Measurements from ENCODE around the gene OPN3. TPM values are rescaled to one million over a fixed set of nuclear protein-coding genes. Genes with fewer than 3 reads are reported as not detected.

Gene OPN3
- total RNA-seq, 1 donor from 2014 or later: 32.1 TPM

DNA sequence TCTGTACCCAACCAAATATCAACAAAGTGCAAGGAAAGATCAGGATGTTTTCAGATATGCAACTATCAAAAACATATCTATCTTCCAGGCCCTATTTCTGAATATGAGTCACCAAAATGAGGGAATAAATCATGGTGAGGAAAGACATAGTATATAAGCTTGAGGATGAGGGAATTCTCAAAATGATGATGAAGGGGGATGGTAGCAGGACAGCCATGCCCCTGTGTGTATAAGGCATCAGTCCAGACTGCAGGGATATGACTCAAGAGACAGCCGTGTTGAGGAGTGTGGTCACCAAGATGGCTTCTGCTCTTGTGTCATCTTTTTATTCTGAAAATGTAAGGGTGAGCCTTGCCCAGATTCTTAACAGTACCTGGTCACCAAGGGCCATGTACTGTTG, 7.5 kb upstream of the OPN3 start:
- TF ChIP-seq, protein P1, sequence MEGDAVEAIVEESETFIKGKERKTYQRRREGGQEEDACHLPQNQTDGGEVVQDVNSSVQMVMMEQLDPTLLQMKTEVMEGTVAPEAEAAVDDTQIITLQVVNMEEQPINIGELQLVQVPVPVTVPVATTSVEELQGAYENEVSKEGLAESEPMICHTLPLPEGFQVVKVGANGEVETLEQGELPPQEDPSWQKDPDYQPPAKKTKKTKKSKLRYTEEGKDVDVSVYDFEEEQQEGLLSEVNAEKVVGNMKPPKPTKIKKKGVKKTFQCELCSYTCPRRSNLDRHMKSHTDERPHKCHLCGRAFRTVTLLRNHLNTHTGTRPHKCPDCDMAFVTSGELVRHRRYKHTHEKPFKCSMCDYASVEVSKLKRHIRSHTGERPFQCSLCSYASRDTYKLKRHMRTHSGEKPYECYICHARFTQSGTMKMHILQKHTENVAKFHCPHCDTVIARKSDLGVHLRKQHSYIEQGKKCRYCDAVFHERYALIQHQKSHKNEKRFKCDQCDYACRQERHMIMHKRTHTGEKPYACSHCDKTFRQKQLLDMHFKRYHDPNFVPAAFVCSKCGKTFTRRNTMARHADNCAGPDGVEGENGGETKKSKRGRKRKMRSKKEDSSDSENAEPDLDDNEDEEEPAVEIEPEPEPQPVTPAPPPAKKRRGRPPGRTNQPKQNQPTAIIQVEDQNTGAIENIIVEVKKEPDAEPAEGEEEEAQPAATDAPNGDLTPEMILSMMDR (IDR thresholded peaks at IDR 0.05): no peak
- ATAC-seq (ENCODE audit: low read depth) (no peak), DNase-seq (no peak)
- Mint-ChIP-seq H3K36me3 (ENCODE audit: low read depth) (no peaks in the 10 kb centered on the region), H3K27ac (no peak overlapping the region), H3K4me1 (peaks cover 3% of the 10 kb centered on the region), H3K9me3 (peaks cover 3% of the 10 kb centered on the region), H3K4me3 (no peak overlapping the region), H3K27me3 (no peaks in the 10 kb centered on the region)
- intact Hi-C loops (cut with micrococcal nuclease): no loop called here
- CTCF ChIA-PET: no interaction called here
- POLR2A ChIA-PET: no interaction called here

GRCh38 chr1:241646201-241646600, 6.0 kb upstream of the OPN3 start:
- H3K27ac Mint-ChIP-seq: no peak overlapping the region

GRCh38 chr1:241645199-241645598, 5.0 kb upstream of the OPN3 start:
- Mint-ChIP-seq H3K36me3 (ENCODE audit: low read depth) (no peaks in the 10 kb centered on the region), H3K9me3 (peaks cover 3% of the 10 kb centered on the region), H3K27ac (no peak overlapping the region), H3K27me3 (no peaks in the 10 kb centered on the region), H3K4me1 (peaks cover 15% of the 10 kb centered on the region), H3K4me3 (no peak overlapping the region)
- TF ChIP-seq, protein P1 (IDR thresholded peaks at IDR 0.05): no peak
- ATAC-seq (ENCODE audit: low read depth) (no peak), DNase-seq (no peak)
- ChIA-PET CTCF (interaction anchor here (1.1 kb wide), 1 partner anchor 18 kb away, joined by 3 read pairs; no protein-coding TSS in a partner anchor), POLR2A (no interaction called here)
- intact Hi-C loops (cut with micrococcal nuclease): no loop called here

More at GRCh38 chr1:241646201-241646600, 6.0 kb upstream of the OPN3 start:
- CTCF ChIA-PET: interaction anchor here (1.1 kb wide), 1 partner anchor 19 kb away, joined by 3 read pairs; no protein-coding TSS in a partner anchor
- Mint-ChIP-seq H3K4me1 (peaks cover 6% of the 10 kb centered on the region), H3K9me3 (peaks cover 3% of the 10 kb centered on the region), H3K36me3 (ENCODE audit: low read depth) (no peaks in the 10 kb centered on the region), H3K27me3 (no peaks in the 10 kb centered on the region), H3K4me3 (no peak overlapping the region)
- POLR2A ChIA-PET: no interaction called here
- DNase-seq: no peak
- ATAC-seq (ENCODE audit: low read depth): no peak
- TF ChIP-seq, protein P1 (IDR thresholded peaks at IDR 0.05): no peak
- intact Hi-C loops (cut with micrococcal nuclease): no loop called here

DNA sequence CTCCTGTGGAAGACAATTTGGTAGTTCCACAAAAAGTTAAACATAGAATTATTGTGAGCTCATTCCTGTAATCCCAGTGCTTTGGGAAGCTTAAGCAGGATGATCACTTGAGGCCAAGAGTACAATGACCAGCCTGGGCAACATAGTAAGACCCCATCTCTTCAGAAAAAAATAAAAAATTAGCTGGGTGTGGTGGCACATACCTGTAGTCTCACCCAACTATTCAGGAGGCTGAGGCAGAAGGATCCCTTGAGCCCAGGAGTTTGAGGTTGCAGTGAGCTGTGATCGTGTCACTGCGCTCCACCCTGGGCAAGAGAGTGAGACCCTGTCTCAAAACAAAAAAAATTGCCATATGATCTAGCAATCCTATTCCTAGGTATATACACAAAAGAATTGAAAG, 4.1 kb upstream of the OPN3 start:
- no peak overlapping the region for H3K4me3 Mint-ChIP-seq
- ATAC-seq (ENCODE audit: low read depth) (no peak), DNase-seq (no peak)
- CTCF ChIA-PET: interaction anchor here (0.9 kb wide), 1 partner anchor 8 kb away, joined by 3 read pairs; the partner anchor contains the start of gene WDR64
- intact Hi-C loops (cut with micrococcal nuclease): no loop called here
- peaks cover 3% of the 10 kb centered on the region for H3K36me3 Mint-ChIP-seq (ENCODE audit: low read depth)
- POLR2A ChIA-PET: no interaction called here
- peaks cover 3% of the 10 kb centered on the region for H3K9me3 Mint-ChIP-seq
- peaks cover 16% of the 10 kb centered on the region for H3K4me1 Mint-ChIP-seq
- H3K27me3 Mint-ChIP-seq: no peaks in the 10 kb centered on the region
- no peak overlapping the region for H3K27ac Mint-ChIP-seq
- TF ChIP-seq, protein P1 (IDR thresholded peaks at IDR 0.05): no peak

DNA sequence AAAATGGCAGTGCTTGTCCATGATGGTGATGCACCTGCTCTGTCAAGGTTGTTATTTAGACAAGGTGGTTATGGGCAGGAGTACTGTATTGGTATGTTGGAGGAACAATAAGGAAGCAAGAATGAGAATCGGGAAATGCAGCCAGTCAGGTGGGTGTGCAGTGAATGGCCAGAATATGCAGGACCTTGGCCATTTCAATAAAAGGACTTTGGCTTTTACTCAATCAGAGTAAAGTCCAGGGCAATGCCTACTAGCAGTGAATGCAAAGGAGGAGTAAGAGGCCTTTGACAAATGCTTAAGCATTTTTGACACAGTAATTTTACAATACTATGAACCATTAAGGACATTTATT, 2.4 kb upstream of the OPN3 start:
- TF ChIP-seq, protein P1 (IDR thresholded peaks at IDR 0.05): no peak
- intact Hi-C loops (cut with micrococcal nuclease): no loop called here
- CTCF ChIA-PET: no interaction called here

More for the DNA sequence above, 2.4 kb upstream of the OPN3 start:
- H3K9me3 Mint-ChIP-seq: peaks cover 3% of the 10 kb centered on the region
- H3K36me3 Mint-ChIP-seq (ENCODE audit: low read depth): peaks cover 10% of the 10 kb centered on the region
- ATAC-seq (ENCODE audit: low read depth) (no peak), DNase-seq (no peak)
- no peak overlapping the region for H3K27ac Mint-ChIP-seq
- H3K4me1 Mint-ChIP-seq: peaks cover 31% of the 10 kb centered on the region
- POLR2A ChIA-PET: interaction anchor here (0.5 kb wide), 1 partner anchor 88 kb away, joined by 3 read pairs; no protein-coding TSS in a partner anchor
- H3K4me3 Mint-ChIP-seq: no peak overlapping the region
- H3K27me3 Mint-ChIP-seq: no peaks in the 10 kb centered on the region
